Endothelial cell of umbilical vein (primary cell): ENCODE measurements around the gene CD300LF. TPM values are rescaled to one million over a fixed set of nuclear protein-coding genes. Genes with fewer than 3 reads are reported as not detected.

Source experiments
- BruUV-seq: library from RNA; stranded (reverse); fragments of 400-500 nt; replicated peaks from 2 replicates; lab custom pipeline; 2021; lab: Mats Ljungman, UMichigan
- CTCF ChIA-PET: fragments of 300-600, 350-600 bp; sonication (Branson Sonifier 250); formaldehyde crosslinking; loops from one replicate; lab custom pipeline; 2021; ENCODE audit warnings: antibody characterized with exemption, inconsistent platforms; lab: Charles Lee
- POLR2A ChIA-PET: fragments of 300-600, 350-600 bp; sonication (Branson Sonifier 250); formaldehyde crosslinking; loops from one replicate; lab custom pipeline; 2021; ENCODE audit warnings: antibody characterized with exemption, inconsistent platforms; lab: Charles Lee
- DNase-seq: peaks from one replicate; pipeline ENCODE4 v3.0.0-alpha.2; 2011; ENCODE audit warnings: low read depth, low spot score
- FAIRE-seq: peaks from 2 replicates; lab custom pipeline; 2011; peaks lifted over from hg19 to GRCh38; lab: Jason Lieb, UNC
- H2AFZ ChIP-seq: 2 replicates; pipeline ENCODE4 v1.6.0; 2012; ENCODE audit warnings: low read depth, low read length, control low read depth, inconsistent platforms
- H3K27ac ChIP-seq: 2 replicates; pipeline ENCODE4 v1.5.1; 2011; ENCODE audit warnings: low read depth, mild to moderate bottlenecking, control low read depth, low read length, moderate library complexity; ENCODE audit not compliant: insufficient read depth
- H3K27me3 ChIP-seq, 2 experiments: 2 replicates each; pipeline versions ENCODE4 v1.6.0 to v1.6.1; 2011; ENCODE audit warnings: low read length in 2 of 2, mixed read lengths in 1 of 2; ENCODE audit not compliant: control insufficient read depth in 2 of 2, insufficient read depth in 2 of 2
- H3K36me3 ChIP-seq, 2 experiments: 2 replicates in 1 of 2; 3 replicates in 1 of 2; pipeline ENCODE4 v1.5.1; 2011; ENCODE audit warnings: low read length in 2 of 2, mild to moderate bottlenecking in 1 of 2, moderate library complexity in 1 of 2; ENCODE audit not compliant: control insufficient read depth in 2 of 2, insufficient read depth in 2 of 2; ENCODE audit errors: extremely low read depth in 1 of 2
- H3K4me1 ChIP-seq: 3 replicates; pipeline ENCODE4 v1.5.1; 2011; ENCODE audit warnings: mild to moderate bottlenecking, low read length; ENCODE audit not compliant: control insufficient read depth, insufficient read depth; ENCODE audit errors: extremely low read depth
- H3K4me2 ChIP-seq: 2 replicates; pipeline ENCODE4 v1.6.1; 2011; ENCODE audit warnings: low read length, control low read depth, mixed read lengths; ENCODE audit not compliant: insufficient read depth
- H3K4me3 ChIP-seq, 3 experiments: fragments of 200-600 bp in 1 of 3; sonication (generic), shearing (Covaris generic) in 1 of 3; replicated peaks in 1 of 3; 2 replicates each; pipeline ENCODE4 v1.5.1; 2011 to 2016; ENCODE audit warnings: control low read depth in 3 of 3, low read length in 3 of 3, mild to moderate bottlenecking in 2 of 3, inconsistent platforms in 1 of 3, low read depth in 1 of 3, moderate library complexity in 1 of 3; ENCODE audit not compliant: insufficient read depth in 1 of 3
- H3K79me2 ChIP-seq: 2 replicates; pipeline ENCODE4 v1.6.0; 2012; ENCODE audit warnings: low read length, inconsistent platforms; ENCODE audit not compliant: control insufficient read depth, insufficient read depth
- H3K9ac ChIP-seq: replicated peaks from 2 replicates; pipeline ENCODE3; 2011; ENCODE audit warnings: low read length, control low read depth; ENCODE audit not compliant: insufficient read depth; ENCODE audit errors: extremely low read depth
- H3K9me1 ChIP-seq: replicated peaks from 3 replicates; pipeline ENCODE4 v1.6.0; 2011; ENCODE audit warnings: mild to moderate bottlenecking, low read length; ENCODE audit not compliant: control insufficient read depth, insufficient read depth; ENCODE audit errors: extremely low read depth
- H3K9me3 ChIP-seq: replicated peaks from 2 replicates; pipeline ENCODE4 v1.5.1; 2012; ENCODE audit warnings: low read length, inconsistent platforms; ENCODE audit not compliant: control insufficient read depth, insufficient read depth
- H4K20me1 ChIP-seq: replicated peaks from 2 replicates; pipeline ENCODE3; 2011; ENCODE audit warnings: mild to moderate bottlenecking, low read length; ENCODE audit not compliant: control insufficient read depth, insufficient read depth; ENCODE audit errors: extremely low read depth
- EZH2 ChIP-seq: IDR thresholded peaks from 2 replicates; pipeline ENCODE4 v1.6.1; 2012; ENCODE audit warnings: borderline replicate concordance, low read depth, mild to moderate bottlenecking, moderate library complexity, low read length, inconsistent platforms; ENCODE audit not compliant: severe bottlenecking
- FOS ChIP-seq: IDR thresholded peaks from 2 replicates; pipeline ENCODE4 v1.6.1; 2011; ENCODE audit warnings: mild to moderate bottlenecking, low read length, moderate library complexity, borderline replicate concordance; ENCODE audit not compliant: insufficient read depth
- GATA2 ChIP-seq: IDR thresholded peaks from 2 replicates; pipeline ENCODE4 v1.7.0; 2011; ENCODE audit warnings: low read depth, mild to moderate bottlenecking, moderate library complexity, mixed read lengths, low read length; ENCODE audit not compliant: insufficient read length, insufficient read depth
- JUN ChIP-seq: IDR thresholded peaks from 2 replicates; pipeline ENCODE4 v1.6.1; 2011; ENCODE audit warnings: borderline replicate concordance, low read depth; ENCODE audit not compliant: insufficient read length, insufficient read depth
- MYC ChIP-seq: IDR thresholded peaks from one replicate; pipeline ENCODE4 v1.6.1; 2011; ENCODE audit warnings: mild to moderate bottlenecking, low read depth, low read length
- POLR2A ChIP-seq: IDR thresholded peaks from 2 replicates; pipeline ENCODE4 v1.6.1; 2012; ENCODE audit warnings: low read depth, mild to moderate bottlenecking, control low read depth, low read length
- dilution Hi-C: fragments of 300-500 bp; cut with MboI; formaldehyde crosslinking; loops from one replicate; pipeline ENCODE4 v1.15.0; 2019; ENCODE audit warnings: low sequenced_read_pairs; ENCODE audit not compliant: extremely low pct_ligation_motif_present
- intact Hi-C: fragments of 100-400 bp; cut with micrococcal nuclease; formaldehyde crosslinking; loops from one replicate; pipeline ENCODE4 v1.10.0; 2022
- polyA plus RNA-seq, 4 experiments: library from polyadenylated mRNA; depleted of rRNA in 3 of 4; stranded (reverse) in 3 of 4; unstranded in 1 of 4; fragments of >200 nt; gene quantifications; 2 replicates each; pipeline versions ENCODE4 v1.2.1 to v1.2.3, GENCODE V29; 2011 to 2012; ENCODE audit warnings: missing spikeins in 1 of 4
- total RNA-seq: library from RNA; stranded (reverse); gene quantifications from 2 replicates; pipeline ENCODE4 v1.2.3, GENCODE V29; 2021
- TF ChIP-seq, protein P1 (sequence below): IDR thresholded peaks from 2 replicates; pipeline ENCODE4 v1.6.1; 2011; ENCODE audit not compliant: insufficient read depth, insufficient read length

CD300LF gene
- total and polyA plus RNA-seq, 2 donors (not counting 3 experiments of a cell fraction or from before 2014, with no cell fraction given) = not detected

DNA sequence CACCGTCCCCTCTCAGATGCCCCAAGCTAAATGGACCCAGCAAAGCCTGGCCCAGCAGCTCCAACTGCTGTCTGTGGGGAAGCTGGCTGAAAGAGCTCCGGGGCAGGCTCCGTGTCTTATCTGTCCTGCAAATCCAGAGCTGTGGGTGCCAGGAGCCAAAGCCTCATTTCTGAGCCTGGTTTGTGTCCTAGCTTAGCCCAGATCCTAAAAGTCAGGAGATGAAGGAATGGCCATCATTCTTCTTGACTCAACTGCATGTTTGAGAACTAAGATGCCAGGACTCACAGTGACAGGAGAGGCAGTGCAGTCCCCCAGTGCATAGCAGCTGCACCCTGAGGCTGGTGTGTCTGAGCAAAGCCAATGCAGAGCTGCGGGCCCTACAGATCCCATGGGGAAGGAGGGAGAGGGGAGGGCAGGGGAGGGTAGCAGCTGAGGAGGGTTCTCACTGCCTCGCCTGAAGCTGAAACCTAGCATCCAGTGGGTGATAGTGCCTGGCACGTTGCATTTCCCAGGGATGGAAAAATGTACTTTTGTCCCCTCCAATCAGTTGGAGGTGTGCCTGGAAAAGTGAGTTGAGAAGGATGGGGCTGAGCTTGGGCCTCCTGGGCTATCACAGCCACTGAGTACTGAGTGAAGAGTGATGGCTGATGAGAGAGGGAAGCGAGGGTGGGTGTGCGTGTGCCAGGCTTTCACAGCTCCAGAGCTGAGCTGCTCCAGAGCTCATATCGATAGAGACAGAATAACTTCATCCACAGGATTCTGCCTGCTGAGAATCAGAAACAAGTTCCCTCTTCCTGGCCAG is 64.7 kb downstream of the CD300LF start:
- intact Hi-C loops = no loop called here
- ChIA-PET CTCF (interaction anchor here (1.3 to 1.5 kb wide), 2 partner anchors 28 to 269 kb away, joined by 3 to 5 read pairs; no protein-coding TSS in a partner anchor), POLR2A (no interaction called here)
- no peaks in the 10 kb centered on the region for H3K4me1 ChIP-seq
- no peaks in the 10 kb centered on the region for H4K20me1 ChIP-seq
- H3K36me3 ChIP-seq = no peaks in the 10 kb centered on the region
- dilution Hi-C loops = no loop called here
- no TSS peak for BruUV-seq
- H3K27ac ChIP-seq = no peak overlapping the region
- no peak overlapping the region for H3K4me3 ChIP-seq
- H3K9me3 ChIP-seq = no peaks in the 10 kb centered on the region
- no peaks in the 10 kb centered on the region for H3K79me2 ChIP-seq
- no peak overlapping the region for H2AFZ ChIP-seq
- H3K9ac ChIP-seq = no peak overlapping the region
- no peak overlapping the region for H3K4me2 ChIP-seq
- no peaks in the 10 kb centered on the region for H3K27me3 ChIP-seq
- TF ChIP-seq MYC (no peak), POLR2A (no peak)
- DNase-seq = no peak
- H3K9me1 ChIP-seq = no peaks in the 10 kb centered on the region
- no peak for FAIRE-seq

DNA sequence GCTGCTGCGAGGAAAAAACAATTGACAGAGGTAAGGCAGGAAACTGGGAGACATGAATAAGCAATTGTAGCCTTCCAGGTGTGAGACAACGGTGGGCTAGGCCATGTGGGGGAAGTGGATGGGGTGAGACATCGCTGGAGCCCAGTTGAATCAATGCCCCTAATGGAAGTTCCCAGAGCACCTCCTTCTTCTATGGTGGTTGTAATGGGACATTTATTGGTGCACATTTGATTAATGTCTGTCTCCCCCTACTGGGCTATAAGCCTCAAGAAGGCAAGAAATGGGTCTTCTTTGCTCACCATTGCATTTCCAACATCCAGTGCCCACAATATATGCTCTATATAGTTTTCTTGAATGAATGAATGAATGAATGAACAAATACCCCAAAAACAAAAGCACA is 66.5 kb downstream of the CD300LF start:
- no peaks in the 10 kb centered on the region for H3K27me3 ChIP-seq
- H3K4me1 ChIP-seq = no peaks in the 10 kb centered on the region
- BruUV-seq = no TSS peak
- no peaks in the 10 kb centered on the region for H4K20me1 ChIP-seq
- no peaks in the 10 kb centered on the region for H3K36me3 ChIP-seq
- ChIA-PET CTCF (no interaction called here), POLR2A (no interaction called here)
- no peak overlapping the region for H3K4me3 ChIP-seq
- intact Hi-C loops (no loop called here), dilution Hi-C loops (no loop called here)
- no peak overlapping the region for H3K4me2 ChIP-seq
- H2AFZ ChIP-seq = no peak overlapping the region
- H3K9me3 ChIP-seq = no peaks in the 10 kb centered on the region
- H3K27ac ChIP-seq = no peak overlapping the region
- H3K9ac ChIP-seq = no peak overlapping the region
- no peaks in the 10 kb centered on the region for H3K9me1 ChIP-seq
- TF ChIP-seq, protein P1, sequence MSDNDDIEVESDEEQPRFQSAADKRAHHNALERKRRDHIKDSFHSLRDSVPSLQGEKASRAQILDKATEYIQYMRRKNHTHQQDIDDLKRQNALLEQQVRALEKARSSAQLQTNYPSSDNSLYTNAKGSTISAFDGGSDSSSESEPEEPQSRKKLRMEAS = no peak
- no peak for TF ChIP-seq FOS
- TF ChIP-seq JUN = no peak
- TF ChIP-seq GATA2 = no peak
- no peak for TF ChIP-seq EZH2
- no peak for TF ChIP-seq POLR2A
- no peak for FAIRE-seq
- DNase-seq = no peak
- no peaks in the 10 kb centered on the region for H3K79me2 ChIP-seq
